ENCODE data around the gene MYLK2.

MYLK2 gene

GRCh38 chr20:31870726-31871617 lies 51.8 kb downstream of the MYLK2 start:
- peak overlapping the region; percentile 94 for H3K9ac ChIP-seq (ENCODE audit: low read depth, low read length, poor library complexity)
- no peak overlapping the region for H4K8ac ChIP-seq (ENCODE audit: low read depth, low read length)
- H3K27me3 ChIP-seq (ENCODE audit: control insufficient read depth in 3 of 3, insufficient read depth in 3 of 3, low read depth in 1 of 3, low read length in 3 of 3), result peaks cover 0 to 30% (median 5%) of the 10 kb centered on the region in 3 experiments
- H2AFZ ChIP-seq (ENCODE audit: low read length), result peak overlapping the region; percentile 89
- no peak overlapping the region for H2BK120ac ChIP-seq (ENCODE audit: low read depth, low read length)
- peaks cover 0 to 1% of the 10 kb centered on the region in 2 donors for H3K9me3 ChIP-seq (replicated peaks in 1 of 2; ENCODE audit: control insufficient read depth in 2 of 2, insufficient read depth in 1 of 2, low read depth in 1 of 2, low read length in 2 of 2)
- H2BK12ac ChIP-seq (ENCODE audit: low read length), result no peak overlapping the region
- H2AK5ac ChIP-seq (ENCODE audit: low read depth, low read length), result peak overlapping the region; percentile 77
- H3K4ac ChIP-seq (ENCODE audit: low read length), result no peak overlapping the region
- H4K91ac ChIP-seq (ENCODE audit: low read depth, low read length, poor library complexity), result no peak overlapping the region
- peaks cover 0 to 29% of the 10 kb centered on the region in 2 donors for H3K36me3 ChIP-seq (replicated peaks in 1 of 2; ENCODE audit: control insufficient read depth in 2 of 2, insufficient read depth in 2 of 2, low read length in 2 of 2)
- peak overlapping the region; percentile 92 for H3K23ac ChIP-seq (ENCODE audit: low read depth, low read length, poor library complexity)
- peak overlapping the region; percentile 93 for H3K18ac ChIP-seq (ENCODE audit: low read length)
- no peak for DNase-seq (ENCODE audit: low spot score)
- WGBS, 2 donors (ENCODE audit: extremely low coverage in 2 of 2, insufficient read length in 2 of 2, insufficient replicate concordance in 1 of 2), result 100% methylated on average over 1 of the region's 24 CpGs; no CpG with 5 or more reads in 1 of the 2 donors
- H3K4me1 ChIP-seq (ENCODE audit: control insufficient read depth in 2 of 2, insufficient read depth in 1 of 2, low read depth in 1 of 2, low read length in 2 of 2), result peaks cover 5 to 12% of the 10 kb centered on the region in 2 donors
- H3K4me3 ChIP-seq (ENCODE audit: low read length in 2 of 2), result peak overlapping the region; percentile 68 to 76
- H3K79me1 ChIP-seq (ENCODE audit: low read depth, low read length), result no peaks in the 10 kb centered on the region
- H3K27ac ChIP-seq (replicated peaks; ENCODE audit: low read length), result no peak overlapping the region
- H2BK5ac ChIP-seq (ENCODE audit: low read length), result peak overlapping the region; percentile 31
- H3K4me2 ChIP-seq (ENCODE audit: insufficient read depth, low read length, poor library complexity, severe bottlenecking), result peak overlapping the region; percentile 98
- H2BK15ac ChIP-seq (ENCODE audit: low read length), result no peak overlapping the region
- no peak overlapping the region for H3K14ac ChIP-seq (ENCODE audit: low read length)

DNA sequence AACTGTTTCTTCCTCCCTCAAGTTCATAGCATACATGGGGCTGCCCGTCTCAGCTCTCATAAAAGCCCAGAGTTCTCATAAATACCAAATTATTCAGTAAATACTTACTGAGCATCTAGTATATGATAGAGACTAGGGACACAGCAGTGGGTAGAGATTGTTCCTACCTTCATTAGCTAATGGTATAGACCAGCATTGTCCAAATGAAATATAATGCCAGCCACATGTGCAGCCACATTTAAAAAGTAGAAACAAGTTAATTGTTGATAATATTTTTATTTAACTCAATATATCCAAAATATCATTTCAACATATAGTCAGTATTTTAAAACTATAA lies 52.4 kb downstream of the MYLK2 start:
- no peak overlapping the region for H3K9ac ChIP-seq (ENCODE audit: low read depth, low read length, poor library complexity)
- H3K27ac ChIP-seq (replicated peaks; ENCODE audit: low read length), result no peak overlapping the region
- DNase-seq (ENCODE audit: low spot score), result no peak
- H3K14ac ChIP-seq (ENCODE audit: low read length), result no peak overlapping the region
- no peak overlapping the region for H2BK5ac ChIP-seq (ENCODE audit: low read length)
- H3K4me1 ChIP-seq (ENCODE audit: control insufficient read depth in 2 of 2, insufficient read depth in 1 of 2, low read depth in 1 of 2, low read length in 2 of 2), result peaks cover 5 to 12% of the 10 kb centered on the region in 2 donors
- H3K9me3 ChIP-seq (replicated peaks in 1 of 2; ENCODE audit: control insufficient read depth in 2 of 2, insufficient read depth in 1 of 2, low read depth in 1 of 2, low read length in 2 of 2), result peaks cover 0 to 1% of the 10 kb centered on the region in 2 donors
- no peak overlapping the region for H2AK5ac ChIP-seq (ENCODE audit: low read depth, low read length)
- no peaks in the 10 kb centered on the region for H3K79me1 ChIP-seq (ENCODE audit: low read depth, low read length)
- H3K4ac ChIP-seq (ENCODE audit: low read length), result no peak overlapping the region
- no CpG with 5 or more reads among the region's 1 CpG for WGBS, 2 donors (ENCODE audit: extremely low coverage in 2 of 2, insufficient read length in 2 of 2, insufficient replicate concordance in 1 of 2)
- no peak overlapping the region for H3K18ac ChIP-seq (ENCODE audit: low read length)
- H3K4me2 ChIP-seq (ENCODE audit: insufficient read depth, low read length, poor library complexity, severe bottlenecking), result no peak overlapping the region
- H2BK12ac ChIP-seq (ENCODE audit: low read length), result no peak overlapping the region
- H3K36me3 ChIP-seq (replicated peaks in 1 of 2; ENCODE audit: control insufficient read depth in 2 of 2, insufficient read depth in 2 of 2, low read length in 2 of 2), result peaks cover 0 to 23% of the 10 kb centered on the region in 2 donors
- no peak overlapping the region for H4K8ac ChIP-seq (ENCODE audit: low read depth, low read length)
- H2AFZ ChIP-seq (ENCODE audit: low read length), result no peak overlapping the region
- H2BK120ac ChIP-seq (ENCODE audit: low read depth, low read length), result no peak overlapping the region
- H3K4me3 ChIP-seq (ENCODE audit: low read length in 2 of 2), result peak overlapping the region in 1 of 2 donors; percentile 68
- H4K91ac ChIP-seq (ENCODE audit: low read depth, low read length, poor library complexity), result no peak overlapping the region
- no peak overlapping the region for H2BK15ac ChIP-seq (ENCODE audit: low read length)
- H3K23ac ChIP-seq (ENCODE audit: low read depth, low read length, poor library complexity), result no peak overlapping the region
- H3K27me3 ChIP-seq (ENCODE audit: control insufficient read depth in 3 of 3, insufficient read depth in 3 of 3, low read depth in 1 of 3, low read length in 3 of 3), result peaks cover 0 to 30% (median 5%) of the 10 kb centered on the region in 3 experiments

DNA sequence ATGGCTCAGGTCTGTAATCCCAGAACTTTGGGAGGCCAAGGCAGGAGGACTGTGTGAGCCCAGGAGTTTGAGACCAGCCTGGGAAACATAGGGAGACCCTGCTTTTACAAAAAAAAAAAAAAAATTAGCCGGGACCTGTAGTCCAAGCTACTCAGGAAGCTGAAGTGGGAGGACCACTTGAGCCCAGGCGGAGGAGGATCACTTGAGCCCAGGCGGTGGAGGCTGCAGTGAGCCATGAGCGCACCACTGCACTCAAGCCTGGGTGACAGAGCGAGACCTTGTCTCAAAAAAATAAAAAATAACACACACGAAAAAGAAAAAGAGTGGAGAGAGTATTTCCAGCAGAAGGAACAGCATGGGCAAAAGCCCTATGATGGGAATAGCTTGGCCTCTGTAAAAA lies 53.2 kb downstream of the MYLK2 start:
- DNase-seq (ENCODE audit: low spot score), result no peak
- Histone ChIP-seq H3K23ac (ENCODE audit: low read depth, low read length, poor library complexity) (no peak overlapping the region), H3K27ac (replicated peaks; ENCODE audit: low read length) (no peak overlapping the region), H2AK5ac (ENCODE audit: low read depth, low read length) (no peak overlapping the region), H2BK120ac (ENCODE audit: low read depth, low read length) (no peak overlapping the region), H3K4ac (ENCODE audit: low read length) (no peak overlapping the region), H3K4me1 (ENCODE audit: control insufficient read depth in 2 of 2, insufficient read depth in 1 of 2, low read depth in 1 of 2, low read length in 2 of 2) (peaks cover 5 to 12% of the 10 kb centered on the region in 2 donors), H3K36me3 (replicated peaks in 1 of 2; ENCODE audit: control insufficient read depth in 2 of 2, insufficient read depth in 2 of 2, low read length in 2 of 2) (peaks cover 0 to 17% of the 10 kb centered on the region in 2 donors), H2BK5ac (ENCODE audit: low read length) (no peak overlapping the region), H3K18ac (ENCODE audit: low read length) (no peak overlapping the region), H3K4me2 (ENCODE audit: insufficient read depth, low read length, poor library complexity, severe bottlenecking) (no peak overlapping the region), H4K8ac (ENCODE audit: low read depth, low read length) (no peak overlapping the region), H2BK12ac (ENCODE audit: low read length) (no peak overlapping the region), H3K27me3 (ENCODE audit: control insufficient read depth in 3 of 3, insufficient read depth in 3 of 3, low read depth in 1 of 3, low read length in 3 of 3) (peaks cover 0 to 30% (median 5%) of the 10 kb centered on the region in 3 experiments), H3K14ac (ENCODE audit: low read length) (no peak overlapping the region), H4K91ac (ENCODE audit: low read depth, low read length, poor library complexity) (no peak overlapping the region), H3K9me3 (replicated peaks in 1 of 2; ENCODE audit: control insufficient read depth in 2 of 2, insufficient read depth in 1 of 2, low read depth in 1 of 2, low read length in 2 of 2) (peaks cover 0 to 1% of the 10 kb centered on the region in 2 donors), H2BK15ac (ENCODE audit: low read length) (no peak overlapping the region), H3K79me1 (ENCODE audit: low read depth, low read length) (no peaks in the 10 kb centered on the region), H2AFZ (ENCODE audit: low read length) (no peak overlapping the region), H3K9ac (ENCODE audit: low read depth, low read length, poor library complexity) (no peak overlapping the region), H3K4me3 (ENCODE audit: low read length in 2 of 2) (no peak overlapping the region)
- WGBS, 2 donors (ENCODE audit: extremely low coverage in 2 of 2, insufficient read length in 2 of 2, insufficient replicate concordance in 1 of 2), result no CpG with 5 or more reads among the region's 6 CpGs

- Histone ChIP-seq H3K4me1 (ENCODE audit: control insufficient read depth in 2 of 2, insufficient read depth in 1 of 2, low read depth in 1 of 2, low read length in 2 of 2) (peaks cover 0 to 3% of the 10 kb centered on the region in 2 donors), H3K27me3 (ENCODE audit: control insufficient read depth in 3 of 3, insufficient read depth in 3 of 3, low read depth in 1 of 3, low read length in 3 of 3) (peaks cover 0 to 11% (median 2%) of the 10 kb centered on the region in 3 experiments), H3K4ac (ENCODE audit: low read length) (no peak overlapping the region), H2AK5ac (ENCODE audit: low read depth, low read length) (no peak overlapping the region), H2BK5ac (ENCODE audit: low read length) (no peak overlapping the region), H3K79me1 (ENCODE audit: low read depth, low read length) (no peaks in the 10 kb centered on the region), H4K91ac (ENCODE audit: low read depth, low read length, poor library complexity) (no peak overlapping the region), H3K14ac (ENCODE audit: low read length) (no peak overlapping the region), H3K9me3 (replicated peaks in 1 of 2; ENCODE audit: control insufficient read depth in 2 of 2, insufficient read depth in 1 of 2, low read depth in 1 of 2, low read length in 2 of 2) (peaks cover 0 to 1% of the 10 kb centered on the region in 2 donors), H3K36me3 (replicated peaks in 1 of 2; ENCODE audit: control insufficient read depth in 2 of 2, insufficient read depth in 2 of 2, low read length in 2 of 2) (peaks cover 0 to 20% of the 10 kb centered on the region in 2 donors), H3K9ac (ENCODE audit: low read depth, low read length, poor library complexity) (no peak overlapping the region), H3K27ac (replicated peaks; ENCODE audit: low read length) (no peak overlapping the region), H2BK120ac (ENCODE audit: low read depth, low read length) (no peak overlapping the region), H3K4me3 (ENCODE audit: low read length in 2 of 2) (no peak overlapping the region), H2AFZ (ENCODE audit: low read length) (no peak overlapping the region), H2BK15ac (ENCODE audit: low read length) (no peak overlapping the region), H3K4me2 (ENCODE audit: insufficient read depth, low read length, poor library complexity, severe bottlenecking) (no peak overlapping the region), H3K23ac (ENCODE audit: low read depth, low read length, poor library complexity) (no peak overlapping the region), H2BK12ac (ENCODE audit: low read length) (no peak overlapping the region), H3K18ac (ENCODE audit: low read length) (no peak overlapping the region), H4K8ac (ENCODE audit: low read depth, low read length) (no peak overlapping the region)
- DNase-seq (ENCODE audit: low spot score), result no peak
- no CpG with 5 or more reads among the region's 2 CpGs for whole genome bisulfite sequencing, 2 donors (ENCODE audit: extremely low coverage in 2 of 2, insufficient read length in 2 of 2, insufficient replicate concordance in 1 of 2)
These were observed 56.5 kb downstream of the MYLK2 start for GRCh38 chr20:31875671-31876070.

Data from neuronal stem cell (in vitro differentiated cells).